Measurements from ENCODE around the gene SFTA2.
"Not testable (repeated sequence)": the region's sequence is repeated elsewhere in the genome, so short reads cannot be mapped to it uniquely, and the experiment has no call there.

Gene SFTA2

DNA sequence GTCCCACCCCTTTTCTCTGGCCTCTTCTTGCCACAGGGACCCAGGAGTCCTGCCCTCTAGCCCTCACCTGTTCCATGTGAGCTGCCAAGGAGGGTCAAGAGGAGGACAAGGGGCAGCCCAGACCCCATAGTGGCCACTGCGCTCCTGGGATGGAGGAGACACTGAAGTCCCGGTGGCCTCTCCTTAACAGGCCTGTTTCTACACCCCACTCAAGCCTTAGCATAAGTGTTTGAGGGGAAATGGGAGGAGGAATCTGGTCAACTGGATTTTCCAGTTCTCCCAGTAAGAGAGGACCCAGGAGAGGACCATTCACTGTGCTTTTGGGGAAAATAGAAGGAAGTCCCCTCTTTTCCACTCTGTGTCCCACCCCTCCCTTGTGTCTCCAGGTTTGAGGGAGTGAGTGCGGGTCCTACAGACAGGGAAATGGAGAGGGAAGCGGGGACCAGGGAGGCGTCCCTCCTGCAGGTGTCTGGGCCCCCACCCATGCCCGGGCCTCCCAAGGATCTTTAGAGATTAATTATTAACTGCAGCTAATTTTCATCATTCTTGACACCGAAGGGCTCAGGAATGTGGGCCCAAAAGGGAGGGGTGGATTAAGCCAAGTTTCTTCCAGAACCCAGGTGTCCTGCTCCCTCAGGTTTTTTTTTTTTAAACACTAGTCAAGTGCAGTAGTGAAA lies at the start of gene SFTA2:
Gene SFTA2 (minus strand): TSS at position 202 of the 677 bp plus-strand sequence. CDS start 74 bp downstream, at position 128.
- no peak for DNase-seq

- DNase-seq, result no peak
Observed at GRCh38 chr6:30979690-30980089, 47.7 kb upstream of the SFTA2 start.

DNA sequence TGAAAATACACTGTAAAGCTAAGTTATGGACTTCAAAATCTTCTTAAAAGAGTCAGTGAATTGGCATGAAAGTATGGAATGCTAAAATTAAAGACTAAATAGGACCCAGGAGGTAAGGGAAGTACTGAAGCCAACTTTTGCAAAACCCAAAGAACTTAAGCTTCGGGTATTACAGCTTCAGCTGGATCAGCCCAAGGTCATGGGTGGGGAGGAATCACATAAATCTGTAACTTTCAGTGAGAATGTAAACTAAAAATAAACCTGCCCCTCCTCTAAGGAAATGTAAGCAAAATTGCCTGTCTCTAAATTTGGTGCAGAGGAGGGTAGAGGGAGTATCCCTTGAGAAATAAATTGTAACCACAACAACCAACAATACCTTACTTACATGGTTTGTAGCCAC lies 47.2 kb upstream of the SFTA2 start:
- DNase-seq, result no peak

DNA sequence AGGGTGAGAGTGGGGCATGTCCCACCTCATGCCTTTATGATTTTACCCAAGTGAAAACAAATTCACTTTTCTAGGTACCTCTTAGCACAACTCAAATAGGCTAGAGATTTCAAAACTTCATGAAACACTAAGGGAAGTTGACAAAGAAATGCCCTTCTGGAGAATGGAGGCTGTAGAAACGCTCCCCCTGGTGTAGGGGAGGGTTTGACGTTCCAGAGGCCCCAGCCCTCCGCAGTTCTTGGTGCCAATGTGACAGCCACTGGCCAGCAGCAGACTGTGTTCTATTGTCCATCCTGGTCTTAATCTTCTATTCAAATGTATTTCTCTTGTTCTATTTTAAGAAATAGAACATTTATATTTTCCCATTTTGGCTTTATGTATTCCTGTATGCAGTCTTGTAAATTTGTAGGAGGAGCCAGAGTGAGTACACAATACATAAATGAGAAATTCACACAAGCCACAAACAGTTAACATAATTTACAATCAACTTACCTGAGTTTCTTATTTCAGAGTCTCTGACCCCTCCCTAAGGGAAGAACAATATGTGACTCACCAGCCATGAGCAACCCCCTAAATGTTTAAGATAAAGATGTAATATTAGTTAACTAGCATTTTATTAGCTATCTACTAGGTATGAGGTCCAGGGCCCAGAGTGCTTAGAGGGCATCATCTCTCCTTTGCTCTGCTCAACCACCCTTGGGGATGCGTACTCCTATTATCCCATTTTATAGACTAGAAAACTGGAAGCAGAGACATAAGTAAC lies 42.7 kb upstream of the SFTA2 start:
- DNase-seq, result no peak

GRCh38 chr6:30972816-30973215 lies 40.8 kb upstream of the SFTA2 start:
- DNase-seq, result no peak

GRCh38 chr6:30970946-30971345 lies 39.0 kb upstream of the SFTA2 start:
- no peak for DNase-seq

- not testable (repeated sequence) for DNase-seq
Observed at GRCh38 chr6:30969171-30969570, 37.2 kb upstream of the SFTA2 start.

DNA sequence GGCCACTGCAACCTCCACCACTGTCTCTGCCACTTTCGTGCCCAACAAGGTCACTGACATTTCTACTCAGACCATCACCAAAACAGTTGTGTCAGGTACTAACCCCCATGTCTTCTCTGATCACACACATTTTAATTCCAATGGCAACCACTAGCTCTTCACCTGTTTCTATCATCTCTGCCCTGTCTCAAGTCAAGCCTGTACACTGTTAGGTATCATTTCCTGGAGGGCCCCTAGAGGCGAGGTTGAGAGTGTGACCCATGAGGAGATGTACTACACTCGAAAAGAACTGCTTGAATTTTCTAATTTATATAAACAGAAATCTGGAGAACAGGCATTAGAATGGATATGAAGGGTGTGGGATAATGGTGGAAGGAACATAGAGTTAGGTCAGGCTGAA lies 34.2 kb upstream of the SFTA2 start:
- DNase-seq, result no peak

- no peak for DNase-seq
Observed at GRCh38 chr6:30965140-30965601, 33.2 kb upstream of the SFTA2 start.

DNA sequence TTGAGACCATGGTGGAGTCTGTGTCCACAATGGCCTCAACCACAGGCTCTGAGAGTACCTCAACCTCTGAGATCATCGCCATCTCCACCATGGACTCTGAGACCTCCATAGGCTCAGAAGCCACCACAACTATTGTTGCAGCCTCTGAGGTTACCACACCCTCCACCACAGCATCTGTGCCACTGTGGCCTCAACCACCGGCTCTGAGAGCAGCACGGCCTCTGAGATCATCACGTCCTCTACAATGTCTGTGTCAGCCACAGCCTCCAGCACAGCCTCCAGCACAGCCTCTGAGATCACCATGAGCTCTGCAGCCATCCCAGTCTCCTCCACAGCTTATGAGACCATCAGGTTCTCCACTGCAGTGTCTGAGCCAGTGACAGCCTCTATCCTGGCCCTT lies 32.1 kb upstream of the SFTA2 start:
- DNase-seq, result no peak

DNA sequence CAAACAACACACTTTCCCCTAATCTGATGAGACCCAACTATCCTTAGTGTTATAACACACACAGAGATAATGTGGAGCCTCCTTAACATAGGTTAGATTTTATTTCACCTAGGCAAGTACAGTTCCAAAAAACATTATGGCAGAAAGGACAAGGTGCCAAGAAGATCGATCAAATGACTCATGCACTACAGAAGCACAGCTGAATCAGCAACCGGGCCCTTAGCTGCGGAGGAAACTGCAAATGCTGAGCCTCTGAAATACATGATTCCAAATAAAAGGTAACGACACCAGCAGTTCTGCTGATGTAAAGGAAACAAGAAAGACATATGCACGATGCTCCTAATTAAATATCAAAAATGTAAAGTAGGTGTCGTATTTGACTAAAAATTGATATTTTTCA lies 31.7 kb upstream of the SFTA2 start:
- no peak for DNase-seq

DNA sequence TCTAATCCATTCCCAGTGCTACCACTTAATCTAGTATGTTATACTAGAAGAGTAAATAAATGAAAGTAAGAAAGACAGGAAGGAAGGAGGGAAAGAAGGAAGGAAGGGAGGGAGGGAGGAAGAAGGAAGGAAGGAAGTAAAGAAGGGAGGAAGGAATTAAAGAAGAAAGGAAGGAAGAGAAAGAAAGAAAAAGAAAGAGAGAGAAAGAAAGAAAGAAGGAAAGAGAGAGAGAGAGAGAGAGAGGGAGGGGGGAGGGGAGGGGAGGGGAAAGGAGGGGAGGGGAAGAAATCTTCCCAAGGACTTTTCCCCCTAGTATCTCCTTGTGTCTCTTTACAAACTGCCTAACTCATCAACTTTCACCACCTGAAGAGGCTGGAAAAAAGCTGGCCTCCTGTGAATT lies 30.7 kb upstream of the SFTA2 start:
- DNase-seq, result no peak

GRCh38 chr6:30960907-30961673 lies 29.1 kb upstream of the SFTA2 start:
- DNase-seq, result no peak

- DNase-seq, result no peak
Observed at GRCh38 chr6:30957716-30958115, 25.7 kb upstream of the SFTA2 start.

- DNase-seq, result peak; percentile 73 to 76
Observed at GRCh38 chr6:30955367-30956042, 23.5 kb upstream of the SFTA2 start.

- DNase-seq, result no peak
Observed at GRCh38 chr6:30954631-30955366, 22.8 kb upstream of the SFTA2 start.

- DNase-seq, result no peak
Observed at GRCh38 chr6:30951907-30952469, 20.0 kb upstream of the SFTA2 start.

DNA sequence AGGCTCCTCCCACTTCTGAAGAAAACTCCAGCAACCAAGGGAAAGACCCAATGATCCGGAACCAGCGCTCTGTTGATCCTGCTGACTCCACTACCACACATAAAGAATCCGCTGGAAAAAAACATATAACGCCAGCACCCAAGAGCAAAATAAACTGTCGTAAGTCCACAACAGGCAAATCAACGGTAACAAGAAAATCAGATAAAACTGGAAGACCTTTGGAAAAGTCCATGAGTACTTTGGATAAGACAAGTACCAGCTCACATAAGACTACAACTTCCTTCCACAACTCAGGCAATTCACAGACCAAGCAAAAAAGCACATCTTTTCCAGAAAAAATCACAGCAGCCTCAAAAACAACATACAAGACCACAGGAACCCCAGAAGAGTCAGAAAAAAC lies 16.8 kb upstream of the SFTA2 start:
- DNase-seq, result no peak

- no peak for DNase-seq
Observed at GRCh38 chr6:30947231-30947630, 15.3 kb upstream of the SFTA2 start.

GRCh38 chr6:30945281-30945680 lies 13.3 kb upstream of the SFTA2 start:
- DNase-seq, result no peak

- no peak for DNase-seq
Observed at GRCh38 chr6:30944051-30944450, 12.1 kb upstream of the SFTA2 start.

Data from stimulated activated CD4-positive, alpha-beta T cell treated with anti-CD3 and anti-CD28 coated beads, Interleukin-4, amount 100 ng/mL, for 4 hours (primary cell).